Measurements from ENCODE around the gene PYCR2.

DNA sequence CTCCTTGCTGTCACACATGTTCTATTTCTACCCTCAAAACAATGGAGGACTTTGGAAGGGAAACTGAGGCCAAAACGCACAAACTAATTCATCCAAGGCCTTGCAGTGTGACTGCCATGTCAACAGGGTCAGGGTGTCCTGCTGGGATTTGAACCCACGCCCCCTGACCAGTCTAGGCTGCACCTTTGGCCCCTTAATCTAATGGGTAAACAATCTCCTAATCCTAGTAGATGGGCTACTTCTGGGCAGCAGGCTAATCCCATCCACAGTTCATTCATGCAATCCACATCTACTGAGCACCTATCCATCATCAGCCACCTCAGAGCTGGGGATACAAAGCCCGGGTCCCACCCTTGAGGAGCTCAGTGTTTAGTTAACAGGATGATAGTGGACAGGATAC, 34.0 kb upstream of the PYCR2 start:
- TF ChIP-seq EZH2 (IDR thresholded peaks at IDR 0.05; ENCODE audit: low read length, missing control alignments), result no peak
- TF ChIP-seq, protein P1, sequence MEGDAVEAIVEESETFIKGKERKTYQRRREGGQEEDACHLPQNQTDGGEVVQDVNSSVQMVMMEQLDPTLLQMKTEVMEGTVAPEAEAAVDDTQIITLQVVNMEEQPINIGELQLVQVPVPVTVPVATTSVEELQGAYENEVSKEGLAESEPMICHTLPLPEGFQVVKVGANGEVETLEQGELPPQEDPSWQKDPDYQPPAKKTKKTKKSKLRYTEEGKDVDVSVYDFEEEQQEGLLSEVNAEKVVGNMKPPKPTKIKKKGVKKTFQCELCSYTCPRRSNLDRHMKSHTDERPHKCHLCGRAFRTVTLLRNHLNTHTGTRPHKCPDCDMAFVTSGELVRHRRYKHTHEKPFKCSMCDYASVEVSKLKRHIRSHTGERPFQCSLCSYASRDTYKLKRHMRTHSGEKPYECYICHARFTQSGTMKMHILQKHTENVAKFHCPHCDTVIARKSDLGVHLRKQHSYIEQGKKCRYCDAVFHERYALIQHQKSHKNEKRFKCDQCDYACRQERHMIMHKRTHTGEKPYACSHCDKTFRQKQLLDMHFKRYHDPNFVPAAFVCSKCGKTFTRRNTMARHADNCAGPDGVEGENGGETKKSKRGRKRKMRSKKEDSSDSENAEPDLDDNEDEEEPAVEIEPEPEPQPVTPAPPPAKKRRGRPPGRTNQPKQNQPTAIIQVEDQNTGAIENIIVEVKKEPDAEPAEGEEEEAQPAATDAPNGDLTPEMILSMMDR (conservative IDR thresholded peaks at IDR 0.05 in 1 of 2, IDR thresholded peaks at IDR 0.05 in 1 of 2; ENCODE audit: low read depth in 1 of 2, low read length in 2 of 2), result no peak

Measured in fibroblast of lung (primary cell).